ENCODE data around the gene AGPAT1.
A peak's percentile ranks its signal among the peaks of the same experiment; 100 is the strongest.

Gene AGPAT1

GRCh38 chr6:32185681-32186131, 9.8 kb upstream of the AGPAT1 start:
- peak; percentile 73 for DNase-seq

GRCh38 chr6:32184084-32184640, 8.3 kb upstream of the AGPAT1 start, which contains the start of gene AGER:
Gene AGER (minus strand): TSS chr6:32184253. CDS start chr6:32184222, 31 bp downstream.
- no peak for DNase-seq

GRCh38 chr6:32183483-32184083, 7.7 kb upstream of the AGPAT1 start:
- DNase-seq, result no peak

- no peak for DNase-seq
These were observed 7.1 kb upstream of the AGPAT1 start for GRCh38 chr6:32183030-32183429.

DNA sequence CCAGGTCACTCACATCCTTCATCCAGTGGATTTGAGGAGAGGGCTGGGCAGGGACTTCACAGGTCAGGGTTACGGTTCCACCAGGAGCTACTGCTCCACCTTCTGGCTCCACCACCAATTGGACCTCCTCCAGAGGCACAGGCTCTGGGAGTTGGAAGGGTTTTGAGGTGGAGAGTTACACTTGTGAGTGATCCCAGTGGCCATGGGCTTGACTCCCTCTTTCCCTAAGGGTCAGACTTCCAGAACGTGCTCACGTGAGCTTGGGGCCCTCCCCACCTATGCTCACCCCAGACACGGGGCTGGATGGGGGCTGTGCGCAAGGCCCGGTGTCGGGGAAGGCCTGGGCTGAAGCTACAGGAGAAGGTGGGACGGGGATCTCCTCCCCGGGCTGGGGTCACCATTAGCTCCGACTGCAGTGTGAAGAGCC, 6.7 kb upstream of the AGPAT1 start:
- no peak for DNase-seq

GRCh38 chr6:32181915-32182529, 6.1 kb upstream of the AGPAT1 start:
- DNase-seq, result no peak

- DNase-seq, result no peak
These were observed 5.3 kb upstream of the AGPAT1 start for GRCh38 chr6:32181148-32181702.

- DNase-seq, result no peak
These were observed 4.0 kb upstream of the AGPAT1 start for GRCh38 chr6:32179766-32180405.

DNA sequence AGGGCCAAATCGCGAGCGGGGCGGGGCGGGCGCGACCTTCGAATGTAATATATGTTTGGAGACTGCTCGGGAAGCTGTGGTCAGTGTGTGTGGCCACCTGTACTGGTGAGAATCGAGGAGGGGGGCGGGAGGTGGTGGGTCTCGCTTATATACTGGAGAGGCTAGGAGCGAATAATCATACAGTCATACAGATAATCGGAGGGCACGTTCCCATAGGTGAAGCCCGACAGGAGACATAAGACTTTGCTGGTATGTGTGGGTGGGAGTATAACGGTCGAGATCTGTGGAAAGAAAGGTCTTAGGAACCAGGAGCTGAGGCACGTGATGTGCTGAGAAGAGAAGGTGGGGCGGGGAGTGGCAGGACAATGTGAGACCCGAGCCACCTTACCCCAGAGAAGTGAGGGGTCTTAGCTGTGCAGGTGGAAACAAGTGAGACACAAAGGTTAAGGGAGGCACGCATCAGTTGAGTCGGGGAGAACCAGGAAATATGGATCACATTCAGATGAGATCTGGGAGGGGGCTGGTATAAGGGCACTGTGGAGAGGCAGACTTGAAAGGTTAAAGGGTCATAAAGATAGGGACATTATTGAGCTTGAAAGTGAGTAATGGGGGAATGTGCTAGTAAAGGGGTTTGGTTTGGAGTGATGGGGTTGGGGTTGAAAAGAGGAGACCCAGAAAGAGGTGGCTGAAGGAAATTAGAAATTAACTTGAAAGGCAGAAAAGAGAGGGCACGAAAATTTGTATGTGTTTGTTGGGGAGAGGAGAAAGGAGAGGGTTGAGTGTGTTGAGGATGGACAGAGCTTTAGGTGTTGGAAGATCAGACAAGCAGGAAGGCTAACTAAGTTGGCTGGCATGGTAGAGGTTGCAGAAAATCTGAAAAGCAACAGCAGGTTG, 2.9 kb upstream of the AGPAT1 start:
- DNase-seq, result no peak

GRCh38 chr6:32177788-32178546, 2.1 kb upstream of the AGPAT1 start, which contains the start of gene RNF5:
Gene RNF5 (plus strand): TSS chr6:32178405. CDS start chr6:32178512, 107 bp downstream.
- peak; percentile 100 for DNase-seq

DNA sequence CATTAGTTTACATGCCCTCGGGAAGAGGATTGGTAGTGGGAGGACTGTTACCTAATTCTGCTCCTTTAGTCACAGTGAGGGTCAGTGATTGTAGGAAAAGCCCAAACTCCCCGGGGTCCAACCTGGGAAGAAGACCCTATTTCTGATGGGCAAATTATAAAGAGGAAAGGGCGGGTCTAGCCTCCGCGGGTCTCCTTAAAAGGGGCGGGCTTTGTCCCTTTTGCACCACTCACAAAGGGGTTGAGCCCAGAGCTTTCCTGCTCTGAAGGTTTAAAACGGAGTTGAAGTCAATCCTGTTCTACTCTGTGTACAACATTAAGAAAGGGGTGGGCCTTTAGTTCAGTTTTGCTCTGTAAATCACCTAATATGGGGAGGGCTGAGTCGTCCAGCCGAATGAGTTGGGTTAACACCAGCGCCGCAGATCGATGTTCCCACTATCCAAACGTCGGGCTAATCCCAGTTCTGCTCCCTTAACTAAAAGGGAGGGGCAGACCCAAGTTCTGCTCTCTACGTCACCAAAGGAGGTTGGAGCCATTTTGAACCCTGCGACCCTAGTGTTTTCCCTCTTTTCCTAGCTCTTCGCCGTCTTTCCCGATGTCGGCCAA, 1.4 kb upstream of the AGPAT1 start:
- peak; percentile 64 for DNase-seq

- DNase-seq, result no peak
These were observed 745 bp upstream of the AGPAT1 start for GRCh38 chr6:32176476-32177182.

DNA sequence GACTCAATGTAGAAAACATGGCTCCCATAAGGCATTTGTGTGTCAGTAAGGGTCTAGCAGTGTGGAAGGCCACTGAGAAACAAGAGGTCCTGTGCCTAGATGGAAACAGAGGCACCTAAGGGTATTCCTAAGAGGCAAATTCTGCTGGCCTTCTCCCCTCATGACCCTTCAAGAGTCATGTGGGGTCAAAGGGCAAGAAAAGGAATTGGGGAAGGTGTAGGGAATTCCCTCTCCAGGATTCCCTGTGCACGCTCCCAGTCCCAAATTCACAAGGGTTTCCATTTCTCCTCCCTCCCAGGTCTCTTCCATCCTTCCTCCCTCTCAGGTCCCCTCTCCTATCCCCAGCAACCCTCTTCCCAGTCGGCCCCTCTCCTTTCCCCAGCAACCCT, 568 bp downstream of the AGPAT1 start:
- DNase-seq, result no peak

- DNase-seq, result no peak
These were observed 1.5 kb downstream of the AGPAT1 start for GRCh38 chr6:32174416-32174815.

GRCh38 chr6:32173051-32173727, 2.7 kb downstream of the AGPAT1 start:
- no peak for DNase-seq

GRCh38 chr6:32171234-32171633, 4.7 kb downstream of the AGPAT1 start:
- no peak for DNase-seq

DNA sequence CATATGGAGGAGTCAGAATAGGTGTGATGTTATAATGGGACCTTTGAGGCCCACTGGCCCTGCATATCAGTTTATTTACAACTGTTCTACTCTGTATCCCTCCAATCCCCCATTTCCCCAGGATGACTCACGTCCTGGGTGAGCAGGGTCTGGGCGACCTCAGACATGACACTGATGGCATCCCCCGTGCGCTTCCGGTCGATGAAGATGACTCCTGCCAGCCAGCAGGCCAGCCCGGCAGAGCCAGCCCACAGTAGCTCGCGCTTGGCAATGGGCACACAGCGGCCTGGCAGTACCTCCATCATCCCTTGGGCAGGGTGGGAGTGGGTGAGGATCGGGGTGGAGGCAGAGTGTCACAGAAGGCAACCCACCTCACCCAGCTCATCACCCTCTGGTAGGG, 5.6 kb downstream of the AGPAT1 start:
- DNase-seq, result no peak

DNA sequence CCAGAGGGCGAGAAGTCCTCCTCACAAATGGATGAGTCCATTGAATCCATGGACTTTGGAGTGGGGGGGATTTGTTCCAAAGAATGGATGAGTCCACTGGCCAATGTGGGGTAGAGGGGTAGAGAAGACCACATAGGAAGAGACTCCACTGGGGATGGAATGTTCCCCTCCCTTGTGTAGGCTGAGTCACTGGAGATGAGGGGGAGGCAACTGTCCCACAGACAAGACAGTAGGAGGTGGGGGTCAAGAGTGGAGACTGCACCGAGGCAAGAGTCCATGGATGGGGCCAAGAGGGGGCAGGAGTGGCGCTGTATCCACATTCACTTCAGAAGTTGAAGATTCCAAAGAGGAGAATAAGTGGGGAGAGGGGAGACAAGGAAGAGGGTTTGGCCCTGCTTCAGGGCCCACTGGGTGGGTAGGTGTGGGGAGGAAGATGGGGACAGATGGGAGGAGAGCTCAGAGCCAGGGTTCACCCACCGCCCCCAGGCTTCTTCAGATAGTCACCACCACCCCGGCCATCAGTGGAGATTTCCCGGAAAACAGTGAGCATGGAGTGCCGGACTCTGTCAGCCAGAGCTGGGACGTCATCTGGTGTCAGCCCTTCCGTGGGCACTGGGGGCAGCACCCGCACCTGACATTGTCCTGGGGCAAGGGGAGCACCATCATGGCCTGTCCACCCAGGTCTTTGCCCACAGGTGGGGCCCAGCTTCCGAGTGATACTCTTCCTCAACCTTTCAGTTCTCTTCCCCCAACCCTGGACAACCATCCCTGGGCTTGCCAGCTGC, 6.9 kb downstream of the AGPAT1 start:
- no peak for DNase-seq

GRCh38 chr6:32168350-32168749, 7.5 kb downstream of the AGPAT1 start:
- no peak for DNase-seq
